Endometrium (tissue), 2 donors: ENCODE measurements around the gene ALDH18A1.

Experiments used
- FAIRE-seq: peaks from 2 replicates; lab custom pipeline; 2012; peaks lifted over from hg19 to GRCh38; lab: Jason Lieb, UNC
- donor health status: control.
- donor health status: control.

The ALDH18A1 gene

DNA sequence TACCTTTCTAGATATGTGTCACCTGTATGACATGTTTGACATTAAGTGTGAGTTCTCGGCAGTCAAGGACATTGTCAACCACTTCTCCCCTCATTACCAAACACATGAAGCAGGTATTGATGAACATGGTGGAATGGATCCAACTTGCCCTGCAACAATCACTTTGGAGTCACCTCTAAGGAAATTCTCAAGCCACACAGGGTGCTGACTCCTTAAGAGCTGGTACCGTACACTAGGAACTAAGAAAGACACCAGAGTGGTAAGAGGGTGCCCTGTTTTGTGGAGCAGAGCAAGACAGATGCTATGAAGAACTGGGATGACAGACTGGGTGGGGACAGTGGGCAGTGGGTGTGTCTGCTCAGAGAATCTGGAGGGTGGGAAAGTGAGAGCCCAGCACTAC, 77.9 kb downstream of the ALDH18A1 start:
- FAIRE-seq, result no peak

- FAIRE-seq, result no peak
Measured at GRCh38 chr10:95574649-95575365, 81.7 kb downstream of the ALDH18A1 start.

DNA sequence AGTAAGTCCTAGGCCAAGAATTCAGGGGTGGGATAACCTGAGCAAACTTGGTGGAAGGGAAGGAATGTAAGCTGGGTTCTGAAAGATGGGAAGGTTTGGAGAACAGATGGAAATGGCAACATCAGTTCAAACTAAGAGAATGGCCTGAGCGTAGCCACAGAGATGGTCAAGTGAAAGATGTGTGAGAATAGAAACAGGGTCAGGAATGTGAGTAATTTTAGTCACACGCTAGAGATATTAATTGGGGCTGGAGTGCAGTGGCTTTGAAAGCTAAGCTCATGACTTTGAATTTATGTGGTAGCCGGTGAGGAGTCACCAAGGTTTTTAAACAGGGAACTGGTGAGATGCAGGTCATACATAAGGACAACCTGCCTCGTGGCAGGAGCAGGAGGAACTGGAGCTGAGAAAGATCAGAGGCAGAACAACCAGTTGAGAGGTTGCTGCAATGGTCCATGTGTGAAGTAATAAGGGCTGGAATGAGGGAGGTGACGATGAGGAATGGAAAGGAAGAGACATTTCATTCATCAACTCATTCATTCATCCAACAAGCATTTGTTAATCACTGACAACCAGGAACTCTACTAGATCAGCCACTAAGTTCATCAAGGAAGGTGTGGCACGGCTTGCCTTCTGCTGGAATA, 82.4 kb downstream of the ALDH18A1 start:
- no peak for FAIRE-seq

- no peak for FAIRE-seq
Measured at GRCh38 chr10:95573527-95573926, 83.0 kb downstream of the ALDH18A1 start.

- FAIRE-seq, result no peak
Measured at GRCh38 chr10:95572131-95572820, 84.2 kb downstream of the ALDH18A1 start.

DNA sequence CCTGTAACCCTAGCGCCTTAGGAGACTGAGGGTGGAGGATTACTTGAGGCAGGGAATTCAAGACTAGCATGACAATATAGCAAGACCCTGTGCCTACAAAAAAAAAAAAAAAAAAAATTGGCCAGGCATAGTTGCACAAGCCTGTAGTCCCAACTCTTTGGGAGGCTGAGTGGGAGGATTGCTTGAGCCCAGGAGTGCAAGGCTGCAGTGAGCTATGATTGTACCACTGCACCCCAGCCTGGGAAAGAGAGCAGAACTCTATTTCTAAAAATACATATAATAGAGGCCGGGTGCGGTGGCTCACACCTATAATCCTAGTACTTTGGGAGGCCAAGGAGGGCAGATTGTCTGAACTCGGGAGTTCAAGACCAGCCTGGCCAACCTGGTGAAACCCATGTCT, 85.1 kb downstream of the ALDH18A1 start:
- FAIRE-seq, result no peak

GRCh38 chr10:95569368-95569767, 87.1 kb downstream of the ALDH18A1 start:
- FAIRE-seq, result no peak

- FAIRE-seq, result no peak
Measured at GRCh38 chr10:95567903-95568630, 88.4 kb downstream of the ALDH18A1 start.

- FAIRE-seq, result no peak
Measured at GRCh38 chr10:95566136-95566535, 90.4 kb downstream of the ALDH18A1 start.

GRCh38 chr10:95565336-95565735, 91.2 kb downstream of the ALDH18A1 start:
- FAIRE-seq, result no peak

- no peak for FAIRE-seq
Measured at GRCh38 chr10:95564291-95564690, 92.2 kb downstream of the ALDH18A1 start.

GRCh38 chr10:95562341-95562965, 94.1 kb downstream of the ALDH18A1 start:
- FAIRE-seq, result no peak

DNA sequence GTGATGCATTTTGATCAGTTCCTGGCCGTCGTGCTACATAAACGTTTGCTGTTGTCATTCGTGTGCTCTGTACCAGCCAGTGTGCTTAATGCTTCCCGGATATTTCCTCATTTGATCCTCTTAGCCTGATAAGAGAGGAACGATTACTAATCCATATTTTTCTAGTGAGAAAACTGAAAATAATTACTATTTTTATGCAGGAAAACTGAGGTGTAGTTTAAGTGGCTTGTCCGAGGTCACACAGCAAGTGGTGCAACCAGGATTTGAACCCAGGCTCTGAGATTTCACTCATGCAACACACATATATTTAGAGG, 94.7 kb downstream of the ALDH18A1 start:
- no peak for FAIRE-seq

DNA sequence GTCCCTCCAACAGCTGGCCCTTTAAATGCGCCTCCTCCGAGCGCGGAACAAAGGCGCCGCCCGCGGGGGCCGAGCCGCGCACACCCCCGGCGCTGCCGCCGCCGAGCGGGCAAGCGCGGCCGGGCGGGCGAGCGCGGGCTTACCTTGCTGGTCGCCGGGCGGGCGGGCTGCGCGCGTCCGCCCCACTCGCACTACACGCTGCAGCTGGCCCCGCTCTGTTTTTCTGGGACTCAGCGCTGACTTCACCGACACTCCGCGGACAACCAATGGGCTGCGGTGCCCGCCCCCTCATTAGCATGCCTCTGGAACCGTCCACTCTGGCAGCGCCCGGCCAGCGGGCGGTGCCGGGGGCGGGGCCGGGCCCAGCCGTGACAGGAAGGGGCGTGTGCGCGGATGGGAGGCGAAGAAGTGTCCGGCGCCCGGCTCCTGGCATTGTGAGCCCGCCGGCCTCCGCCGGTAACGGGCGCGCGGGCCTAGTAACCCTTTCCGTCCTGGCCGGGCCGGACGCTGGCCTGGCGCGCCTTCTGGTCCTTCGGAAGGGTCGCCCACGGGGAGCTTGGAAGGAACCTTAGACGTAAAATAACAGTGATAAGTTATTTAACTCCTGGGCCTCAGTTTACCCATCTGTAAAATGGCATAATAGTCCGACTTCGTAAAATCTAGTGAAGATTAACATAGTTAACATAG, 95.2 kb downstream of the ALDH18A1 start, which contains the start of gene SORBS1:
Gene SORBS1, minus strand, starts transcription at position 195 of the 687 bp plus-strand sequence. CDS start 120,236 bp downstream, outside the sequence.
- FAIRE-seq, result no peak

DNA sequence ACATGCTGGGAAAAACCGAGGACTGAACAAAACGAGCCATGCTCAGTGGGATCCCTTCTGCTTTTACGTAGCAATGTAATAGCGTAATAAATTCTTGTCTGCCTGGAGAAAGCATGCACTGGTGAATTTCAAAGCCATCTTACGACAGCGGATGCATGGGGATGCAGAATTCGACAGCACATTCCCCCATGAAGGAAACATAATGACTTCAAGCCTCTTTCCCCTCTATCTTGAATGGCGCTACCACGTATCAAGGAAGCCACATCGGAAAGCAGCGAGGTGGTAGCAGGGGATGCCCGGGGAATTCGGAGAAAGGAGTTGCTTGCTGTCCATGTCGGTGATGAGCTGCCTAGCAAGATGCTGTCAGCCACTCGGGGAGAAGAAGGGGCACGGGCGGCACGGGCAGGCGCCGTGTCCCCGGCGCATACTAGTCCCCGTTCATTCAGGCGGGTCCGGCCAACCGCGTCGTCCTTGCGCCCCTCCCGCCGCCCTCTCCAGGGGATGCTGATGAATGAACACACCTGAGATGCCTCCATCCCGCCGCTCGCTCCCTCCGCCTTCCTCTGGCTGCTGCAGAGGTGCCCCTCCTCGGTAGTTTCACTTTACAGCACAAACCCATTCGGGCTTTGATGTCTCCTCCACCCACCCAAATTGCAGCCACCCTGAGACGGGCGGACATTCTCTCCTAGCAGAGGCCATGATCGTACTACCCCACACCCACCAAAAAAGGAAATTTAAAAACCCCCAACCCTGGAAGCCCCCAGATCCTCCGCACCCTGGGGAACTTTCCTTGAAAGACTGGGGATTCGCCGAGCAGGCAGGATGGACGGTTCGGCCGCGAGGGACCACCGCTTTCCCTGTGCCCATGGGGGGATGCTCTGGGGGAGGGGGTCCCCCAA, 96.0 kb downstream of the ALDH18A1 start:
- FAIRE-seq, result no peak

- FAIRE-seq, result no peak
Measured at GRCh38 chr10:95559896-95560277, 96.6 kb downstream of the ALDH18A1 start.

- FAIRE-seq, result no peak
Measured at GRCh38 chr10:95559471-95559870, 97.0 kb downstream of the ALDH18A1 start.

DNA sequence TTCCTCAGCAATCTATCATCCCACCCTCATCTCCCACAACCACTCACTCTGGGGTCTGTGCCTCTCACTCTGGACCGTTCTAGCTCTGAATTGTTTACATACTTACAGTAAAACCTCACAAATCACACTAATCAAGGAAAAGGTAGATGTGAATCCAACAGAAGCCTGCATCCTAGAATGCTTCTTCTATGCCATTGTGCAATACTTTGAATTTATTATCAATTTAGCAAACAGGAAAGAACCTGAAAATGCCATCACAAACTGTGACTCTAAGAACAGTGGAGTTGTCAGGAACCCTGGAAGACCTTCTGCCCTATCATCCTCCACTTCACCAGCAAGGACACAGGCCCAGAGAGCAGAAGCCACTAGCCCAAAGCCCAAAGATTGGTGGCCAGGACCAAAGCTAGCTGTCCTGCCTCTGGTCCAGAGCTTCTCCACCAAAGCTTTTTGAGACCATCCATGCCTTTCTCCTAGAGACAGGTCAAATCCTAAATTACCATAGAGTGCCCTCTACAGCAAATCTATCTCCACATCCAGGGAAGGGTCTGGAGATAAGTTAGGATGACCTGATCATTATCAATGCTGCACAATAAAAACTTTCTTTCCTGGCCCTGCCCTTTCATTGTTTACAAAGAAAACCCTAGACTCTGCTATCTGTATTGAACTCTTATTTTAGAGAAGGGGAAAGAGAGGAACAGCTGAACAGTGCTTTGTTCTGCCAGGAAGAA, 97.8 kb downstream of the ALDH18A1 start:
- no peak for FAIRE-seq

- no peak for FAIRE-seq
Measured at GRCh38 chr10:95556994-95557767, 99.3 kb downstream of the ALDH18A1 start.
